Adrenal gland (tissue), 12 donors: ENCODE data around the gene CDC7. TPM values are rescaled to one million over a fixed set of nuclear protein-coding genes. Genes with fewer than 3 reads are reported as not detected.

ENCODE experiments used
- DNase-seq, 7 donors: peaks; one replicate each; pipeline ENCODE4 v3.0.0-alpha.2; 2019 to 2020
- H3K27ac ChIP-seq, 5 donors: fragments of 200-600 bp; sonication (generic) in 4 of 5; 1 replicate in 3 of 5; 2 replicates in 2 of 5; pipeline versions ENCODE4 v1.5.1 to v1.8.0; 2016 to 2020; ENCODE audit warnings: mild to moderate bottlenecking in 1 of 5
- H3K27me3 ChIP-seq: fragments of 200-600 bp; 2 replicates; pipeline ENCODE4 v1.8.0; 2021
- H3K36me3 ChIP-seq, 2 donors: fragments of 200-600 bp; replicated peaks in 1 of 2; 1 replicate in 1 of 2; 2 replicates in 1 of 2; pipeline versions ENCODE4 v1.5.1 to v1.8.0; 2018 to 2022
- H3K4me1 ChIP-seq, 2 donors: fragments of 200-600 bp; replicated peaks in 1 of 2; 1 replicate in 1 of 2; 2 replicates in 1 of 2; pipeline versions ENCODE4 v1.5.1 to v1.8.0; 2018 to 2021
- H3K4me3 ChIP-seq, 4 donors: fragments of 200-600 bp; sonication (generic) in 3 of 4; one replicate each; pipeline ENCODE4 v1.5.1; 2016 to 2018
- H3K9me3 ChIP-seq, 3 donors: fragments of 200-600 bp; sonication (generic) in 1 of 3; replicated peaks in 1 of 3; 1 replicate in 2 of 3; 2 replicates in 1 of 3; pipeline versions ENCODE4 v1.5.1 to v1.8.0; 2016 to 2021
- POLR2A ChIP-seq, 2 donors: fragments of 450-650 bp; IDR thresholded peaks; one replicate each; pipeline ENCODE4 v1.6.1; 2017; ENCODE audit warnings: antibody characterized with exemption in 2 of 2, mild to moderate bottlenecking in 2 of 2, moderate library complexity in 1 of 2
- WGBS, 4 donors: extraction: QIAGEN DNeasy Blood & Tissue Kit in 2 of 4; methylation state at CpG; one replicate each; pipeline versions ENCODE4 v1.1.5 to v1.1.7; 2013 to 2017; 5-methylcytosine and 5-hydroxymethylcytosine counted together
- intact Hi-C, 2 donors: fragments of 100-400 bp; cut with DNase I; formaldehyde crosslinking; loops; one replicate each; pipeline versions ENCODE4 v1.14.1 to v1.15.0; 2022 to 2023
- polyA plus RNA-seq, 3 donors: library from polyadenylated mRNA; stranded (reverse); fragments of 200-250 nt in 2 of 3; fragments of 350-450 nt in 1 of 3; fragmentation: Illumina TruSeq in 1 of 3; extraction: RNeasy Lipid Tissue Mini Kit (QIAGEN cat#74804) in 1 of 3; gene quantifications; one replicate each; pipeline ENCODE4 v1.2.3, GENCODE V29; 2013 to 2014
- total RNA-seq, 9 donors: library from RNA; depleted of rRNA in 4 of 9; stranded (reverse); fragments of >200 nt in 4 of 9; fragments of 120-200 nt in 1 of 9; fragmentation: NEBNext Ultra II Directional in 1 of 9; extraction: Animal tissue kit (Norgen Biotek cat#: 25700) in 1 of 9; gene quantifications; one replicate each; pipeline versions ENCODE4 v1.1.0 to v1.2.4, GENCODE V29; 2013 to 2023
- TF ChIP-seq, protein P1 (sequence below), 6 experiments: fragments of 450-650 bp in 4 of 6; fragments of 200-600 bp in 2 of 6; sonication (generic) in 1 of 6; IDR thresholded peaks; 1 replicate in 5 of 6; 2 replicates in 1 of 6; pipeline versions ENCODE4 v1.5.1 to v1.8.0; 2016 to 2021; ENCODE audit warnings: antibody characterized with exemption in 6 of 6, mild to moderate bottlenecking in 2 of 6, moderate library complexity in 1 of 6
- donor health status: healthy with polysubstance abuse.
- donor health status: Bipolar disorder and iron deficiency.
- donor health status: DM: yes; HTN: yes; CAD: no.
- donor health status: DM: no; HTN: no; CAD: no.
- donor health status: DM: no; HTN: no; CAD: no.
- donor health status: DM: yes; HTN: yes; CAD: no.

Gene CDC7
- total and polyA plus RNA-seq, 12 donors: 1.6 to 15.7 (median 3.1) TPM

DNA sequence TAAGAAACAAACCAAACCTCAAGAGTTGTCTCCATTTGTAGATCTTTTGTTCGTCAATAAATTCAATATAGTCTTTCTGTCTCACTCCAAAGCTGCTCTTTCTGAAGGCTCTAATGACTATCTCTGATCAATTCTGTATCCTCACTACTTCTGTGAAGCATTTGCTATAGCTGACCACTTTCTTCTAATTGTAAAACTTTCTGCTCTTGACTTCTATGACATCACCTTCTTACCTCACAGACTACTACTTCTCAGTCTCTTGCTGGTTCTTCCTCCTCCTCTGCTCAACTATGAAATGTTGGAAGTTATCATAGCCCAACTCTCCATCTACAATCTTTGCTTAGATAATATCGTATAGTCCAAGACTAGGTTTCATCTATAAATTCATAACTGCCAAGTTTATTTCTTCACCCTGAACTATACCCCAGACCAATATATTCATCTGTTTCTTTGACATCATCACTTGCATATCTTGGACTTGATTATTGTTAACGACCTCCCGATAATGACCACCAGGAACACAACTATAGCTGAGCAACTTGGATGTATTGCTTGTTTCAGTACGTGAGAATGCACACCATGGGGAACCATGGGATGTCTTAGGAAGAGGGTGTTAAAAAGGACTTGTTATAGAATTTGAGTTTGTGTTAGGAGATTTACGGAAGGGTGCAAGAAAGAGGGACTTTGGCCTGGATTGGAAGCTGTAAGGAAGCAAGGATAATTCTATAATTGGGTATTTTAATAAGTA is 2.0 kb upstream of the CDC7 start:
- intact Hi-C loops: no loop called here
- Histone ChIP-seq H3K27ac (no peak overlapping the region), H3K4me3 (no peak overlapping the region), H3K4me1 (peaks cover 13 to 22% of the 10 kb centered on the region in 2 donors), H3K36me3 (no peaks in the 10 kb centered on the region), H3K27me3 (no peaks in the 10 kb centered on the region), H3K9me3 (no peaks in the 10 kb centered on the region)
- DNase-seq: no peak
- TF ChIP-seq POLR2A (IDR thresholded peaks at IDR 0.05): no peak
- TF ChIP-seq, protein P1, sequence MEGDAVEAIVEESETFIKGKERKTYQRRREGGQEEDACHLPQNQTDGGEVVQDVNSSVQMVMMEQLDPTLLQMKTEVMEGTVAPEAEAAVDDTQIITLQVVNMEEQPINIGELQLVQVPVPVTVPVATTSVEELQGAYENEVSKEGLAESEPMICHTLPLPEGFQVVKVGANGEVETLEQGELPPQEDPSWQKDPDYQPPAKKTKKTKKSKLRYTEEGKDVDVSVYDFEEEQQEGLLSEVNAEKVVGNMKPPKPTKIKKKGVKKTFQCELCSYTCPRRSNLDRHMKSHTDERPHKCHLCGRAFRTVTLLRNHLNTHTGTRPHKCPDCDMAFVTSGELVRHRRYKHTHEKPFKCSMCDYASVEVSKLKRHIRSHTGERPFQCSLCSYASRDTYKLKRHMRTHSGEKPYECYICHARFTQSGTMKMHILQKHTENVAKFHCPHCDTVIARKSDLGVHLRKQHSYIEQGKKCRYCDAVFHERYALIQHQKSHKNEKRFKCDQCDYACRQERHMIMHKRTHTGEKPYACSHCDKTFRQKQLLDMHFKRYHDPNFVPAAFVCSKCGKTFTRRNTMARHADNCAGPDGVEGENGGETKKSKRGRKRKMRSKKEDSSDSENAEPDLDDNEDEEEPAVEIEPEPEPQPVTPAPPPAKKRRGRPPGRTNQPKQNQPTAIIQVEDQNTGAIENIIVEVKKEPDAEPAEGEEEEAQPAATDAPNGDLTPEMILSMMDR (IDR thresholded peaks at IDR 0.05): no peak
- 94 to 97% (median 96%) methylated on average over 6 of the region's 6 CpGs for WGBS, 4 donors

- intact Hi-C loops: no loop called here
- H3K36me3 ChIP-seq: no peaks in the 10 kb centered on the region
- no peaks in the 10 kb centered on the region for H3K27me3 ChIP-seq
- no peak for DNase-seq
- no peaks in the 10 kb centered on the region for H3K9me3 ChIP-seq
- no peak overlapping the region for H3K27ac ChIP-seq
- H3K4me1 ChIP-seq: peaks cover 13 to 22% of the 10 kb centered on the region in 2 donors
- H3K4me3 ChIP-seq: no peak overlapping the region
- TF ChIP-seq POLR2A (IDR thresholded peaks at IDR 0.05): no peak
- TF ChIP-seq, protein P1 (IDR thresholded peaks at IDR 0.05): no peak
- WGBS, 4 donors: 95 to 100% (median 98%) methylated on average over 2 of the region's 2 CpGs
Observed at GRCh38 chr1:91499346-91499745, 1.3 kb upstream of the CDC7 start.

DNA sequence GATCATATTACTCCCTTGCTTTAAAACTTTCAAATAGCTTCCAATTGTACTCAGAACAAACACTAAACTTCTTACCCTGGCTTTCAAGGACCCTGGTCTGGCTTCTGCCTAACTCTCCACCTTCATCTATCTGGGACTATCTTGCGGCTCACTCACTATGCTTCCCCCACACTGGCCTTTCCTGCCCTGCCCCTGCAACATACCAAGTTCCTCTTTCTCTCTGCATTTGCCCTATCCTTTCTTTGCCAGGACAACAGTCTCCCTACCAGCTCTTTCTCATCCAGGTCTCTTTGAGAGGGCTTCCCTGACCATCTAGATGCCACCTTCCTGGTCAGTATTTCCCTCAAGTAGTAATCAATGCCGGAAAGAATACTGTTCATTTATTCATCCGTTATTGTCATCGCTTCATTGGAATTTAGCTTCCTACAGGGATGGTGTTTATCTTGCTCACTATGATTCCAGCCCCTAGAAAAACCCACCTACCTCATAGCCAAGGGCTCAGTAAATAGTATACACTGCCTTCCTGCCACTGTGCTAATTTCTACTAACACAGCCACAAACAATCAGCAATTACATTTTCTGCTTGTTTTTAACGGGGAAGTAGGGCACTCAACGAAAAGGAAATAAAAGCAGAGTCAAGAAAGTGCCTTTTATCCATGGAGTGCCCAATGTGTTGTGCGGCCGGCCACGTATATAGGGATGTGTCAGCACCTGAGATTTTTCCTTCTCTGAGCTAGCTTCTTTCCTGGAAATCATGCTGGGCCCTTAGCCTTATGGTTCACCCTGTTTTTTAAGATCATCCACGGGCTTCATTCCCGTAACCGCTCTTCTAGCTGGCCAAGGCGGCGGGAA is 521 bp upstream of the CDC7 start:
- H3K27me3 ChIP-seq: no peaks in the 10 kb centered on the region
- intact Hi-C loops: loop anchor here in 1 of 2 donors (10.0 kb wide), 1 partner anchor 215 kb away; no protein-coding TSS in a partner anchor
- TF ChIP-seq, protein P1 (IDR thresholded peaks at IDR 0.05): no peak
- TF ChIP-seq POLR2A (IDR thresholded peaks at IDR 0.05): no peak

GRCh38 chr1:91501523-91501851 is 836 bp downstream of the CDC7 start:
- Histone ChIP-seq H3K9me3 (no peaks in the 10 kb centered on the region), H3K27me3 (no peaks in the 10 kb centered on the region), H3K4me1 (peaks cover 13 to 22% of the 10 kb centered on the region in 2 donors), H3K4me3 (peak overlapping the region in 3 of 4 donors; percentile 16 to 88 (median 68)), H3K27ac (peak overlapping the region; percentile 50 to 83 (median 65)), H3K36me3 (no peaks in the 10 kb centered on the region)
- DNase-seq: peak in 2 of 7 donors; percentile 14 to 28
- intact Hi-C loops: loop anchor here in 1 of 2 donors (10.0 kb wide), 1 partner anchor 217 kb away; no protein-coding TSS in a partner anchor
- TF ChIP-seq, protein P1 (IDR thresholded peaks at IDR 0.05): peak in 1 of 6 experiments; percentile 3
- TF ChIP-seq POLR2A (IDR thresholded peaks at IDR 0.05): no peak
- WGBS, 4 donors: 0 to 1% (median 1%) methylated on average over 5 to 9 of the region's 9 CpGs

More for the DNA sequence above, 521 bp upstream of the CDC7 start:
- Histone ChIP-seq H3K36me3 (no peaks in the 10 kb centered on the region), H3K9me3 (no peaks in the 10 kb centered on the region), H3K4me3 (peak overlapping the region; percentile 16 to 88 (median 64)), H3K4me1 (peaks cover 13 to 22% of the 10 kb centered on the region in 2 donors), H3K27ac (peak overlapping the region; percentile 50 to 83 (median 65))
- DNase-seq: no peak
- 16 to 18% (median 17%) methylated on average over 14 of the region's 14 CpGs for WGBS, 4 donors
